NOMO-1 (cell line): Measurements from ENCODE around the gene TEX26.

Source experiments
- DNase-seq, 2 experiments: peaks; one replicate each; lab custom pipeline; 2025; ENCODE audit not compliant: unreplicated experiment in 2 of 2; lab: John Stamatoyannopoulos, UW

TEX26 gene

DNA sequence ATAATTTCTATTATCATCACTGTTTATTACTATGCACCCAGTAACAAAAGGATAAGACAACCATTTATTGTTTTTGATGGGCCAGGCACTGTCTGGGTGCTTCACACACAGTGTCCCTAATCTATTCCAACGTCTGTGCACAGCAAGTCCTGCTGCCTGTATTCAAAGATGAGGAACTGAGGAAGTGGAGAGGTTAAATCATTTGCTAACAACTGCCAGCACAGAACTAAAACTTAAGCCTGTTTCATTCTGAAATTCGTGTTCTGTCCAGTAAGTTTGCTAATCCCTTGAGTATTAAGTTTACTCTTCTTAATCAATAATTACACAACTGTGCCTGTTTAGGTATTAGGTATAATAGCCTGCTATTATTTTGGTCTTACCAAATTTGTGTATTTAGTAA lies 41.9 kb downstream of the TEX26 start:
- DNase-seq, result no peak

DNA sequence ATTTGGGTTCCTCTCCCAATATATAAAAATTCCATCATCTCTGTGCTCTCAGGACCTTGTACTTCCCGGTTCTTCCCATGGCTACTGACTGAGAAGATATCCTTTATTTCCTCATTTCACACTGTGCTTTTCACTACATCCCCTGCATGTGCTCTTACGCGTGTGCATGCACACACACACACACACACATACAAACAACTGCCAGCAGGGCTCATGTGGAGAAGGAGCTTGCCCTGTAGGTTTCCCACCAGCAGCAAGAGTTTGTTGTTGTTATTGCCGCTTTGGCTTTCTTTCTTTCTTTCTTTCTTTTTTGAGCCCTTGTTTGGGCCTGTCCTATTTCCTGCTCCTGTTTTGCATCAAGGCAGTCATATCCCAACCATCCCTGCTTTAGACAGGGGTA lies 43.6 kb downstream of the TEX26 start:
- DNase-seq, result no peak

DNA sequence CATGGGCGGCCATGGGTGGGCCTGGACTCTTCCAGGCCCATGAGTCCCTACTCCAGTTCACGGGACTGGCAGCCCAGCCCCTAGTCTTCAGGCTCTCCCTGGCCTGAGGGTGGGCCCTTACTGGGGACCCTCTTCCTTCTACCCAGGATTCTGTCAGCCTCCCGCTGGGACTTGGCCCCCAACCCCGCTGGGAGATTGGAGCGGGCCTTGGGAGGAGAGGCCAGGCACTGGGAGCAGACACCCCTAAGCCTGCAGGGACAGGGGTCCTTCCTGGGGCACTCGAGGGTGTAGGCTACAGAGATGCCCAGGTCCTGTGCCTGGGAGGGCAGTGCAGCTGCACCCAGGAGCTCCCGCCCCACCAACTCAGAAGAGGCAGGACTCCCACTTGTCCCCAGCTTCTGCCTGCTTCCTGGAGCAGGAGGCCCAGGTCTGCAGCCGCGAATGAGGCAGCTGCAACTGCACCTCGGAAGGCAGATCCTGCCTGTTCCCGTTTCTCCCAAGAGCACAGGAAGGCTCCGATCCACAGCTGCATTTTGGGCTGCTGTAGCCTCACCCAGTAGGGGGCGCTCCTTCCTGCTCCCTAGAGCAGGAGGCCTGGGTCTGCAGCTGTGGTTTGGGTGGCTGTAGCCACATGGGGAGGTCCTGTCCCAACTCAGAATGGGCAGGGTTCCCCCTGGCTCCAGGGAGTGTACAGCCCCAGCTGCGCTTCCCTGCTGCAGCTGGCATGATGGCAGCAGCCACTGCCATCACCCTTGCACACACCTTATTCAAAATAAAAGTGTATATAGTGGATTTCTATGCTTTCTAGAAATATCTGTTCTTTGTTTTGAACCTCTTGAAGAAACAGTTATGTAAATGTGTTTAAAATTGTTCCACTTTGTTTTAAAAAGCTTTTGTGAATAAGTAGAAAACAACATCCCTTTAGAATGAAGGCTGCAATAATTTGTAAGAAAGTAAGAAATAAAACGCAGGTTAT lies 46.8 kb downstream of the TEX26 start:
- DNase-seq, result peak in 1 of 2 experiments; percentile 25

DNA sequence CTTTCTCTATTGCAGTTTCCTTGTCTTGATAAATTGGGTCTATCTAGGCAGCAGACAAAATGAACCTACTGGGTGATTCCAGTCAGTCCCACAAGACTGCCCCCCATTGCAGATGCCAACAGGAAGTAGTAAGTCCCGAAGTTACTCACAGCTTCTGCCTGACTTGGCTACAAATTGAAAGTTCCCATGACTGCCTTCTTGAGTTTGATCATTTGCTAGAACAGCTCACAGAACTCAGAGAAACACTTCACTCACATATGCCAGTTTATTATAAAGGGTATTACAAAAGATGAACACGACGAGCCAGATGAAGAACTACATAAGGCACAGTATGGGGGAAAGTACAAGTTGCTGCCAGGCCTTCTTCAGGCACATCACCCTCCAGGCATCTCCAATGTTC lies 50.0 kb downstream of the TEX26 start:
- no peak for DNase-seq

DNA sequence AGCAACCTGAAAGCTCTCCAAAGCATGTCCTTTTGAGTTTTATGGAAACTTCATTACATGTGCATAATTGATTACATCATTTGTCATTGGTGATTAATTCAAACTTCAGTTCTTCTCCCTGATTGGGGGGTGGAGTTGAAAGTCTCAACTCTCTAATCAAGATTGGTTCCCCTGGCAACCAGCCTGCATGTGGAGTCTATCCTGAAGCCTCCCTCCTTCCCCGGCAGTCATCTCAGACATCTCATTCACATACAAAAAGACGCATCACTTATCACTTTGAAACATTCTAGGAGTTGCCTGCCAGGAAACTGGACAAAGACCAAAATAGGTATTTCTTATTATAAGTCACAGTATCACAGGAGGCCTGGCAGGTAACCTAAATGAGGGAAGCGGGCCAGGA lies 50.5 kb downstream of the TEX26 start:
- DNase-seq, result no peak

DNA sequence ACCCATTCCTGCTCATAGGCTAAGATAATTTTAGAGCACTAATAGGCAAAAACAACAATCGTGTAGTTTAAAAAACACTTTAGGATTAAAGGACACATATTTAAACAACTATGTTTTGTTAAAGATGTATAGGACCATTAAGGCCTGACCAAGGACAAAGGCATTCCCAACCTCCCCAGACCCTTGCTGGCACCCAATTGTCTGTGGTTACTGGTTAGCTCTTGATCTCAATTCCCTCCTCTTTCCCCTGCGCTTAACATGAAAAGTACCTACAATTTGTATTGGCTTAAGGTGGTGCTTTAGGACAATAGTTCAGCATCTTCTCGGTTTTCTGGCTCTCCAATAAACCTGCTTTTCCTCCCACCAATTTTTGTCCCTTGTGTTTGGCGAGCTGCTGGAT lies 51.0 kb downstream of the TEX26 start:
- no peak for DNase-seq

DNA sequence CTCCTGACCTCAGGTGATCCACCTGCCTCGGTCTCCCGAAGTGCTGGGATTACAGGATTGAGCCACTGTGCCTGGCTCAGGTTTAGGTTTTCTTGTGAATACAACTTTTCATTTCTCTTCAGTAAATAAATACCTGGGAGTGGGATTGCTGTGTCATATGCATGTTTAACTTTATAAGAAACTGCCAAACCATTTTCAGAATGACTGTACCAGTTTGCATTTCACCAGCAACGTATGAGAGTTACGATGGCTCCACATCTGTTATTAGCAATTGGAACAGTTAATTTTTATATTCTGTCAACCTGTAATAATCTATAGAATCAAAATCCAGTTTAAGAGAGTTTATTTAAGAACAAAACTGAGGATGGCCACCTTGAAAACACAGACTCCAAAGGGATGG lies 52.2 kb downstream of the TEX26 start:
- DNase-seq, result no peak

DNA sequence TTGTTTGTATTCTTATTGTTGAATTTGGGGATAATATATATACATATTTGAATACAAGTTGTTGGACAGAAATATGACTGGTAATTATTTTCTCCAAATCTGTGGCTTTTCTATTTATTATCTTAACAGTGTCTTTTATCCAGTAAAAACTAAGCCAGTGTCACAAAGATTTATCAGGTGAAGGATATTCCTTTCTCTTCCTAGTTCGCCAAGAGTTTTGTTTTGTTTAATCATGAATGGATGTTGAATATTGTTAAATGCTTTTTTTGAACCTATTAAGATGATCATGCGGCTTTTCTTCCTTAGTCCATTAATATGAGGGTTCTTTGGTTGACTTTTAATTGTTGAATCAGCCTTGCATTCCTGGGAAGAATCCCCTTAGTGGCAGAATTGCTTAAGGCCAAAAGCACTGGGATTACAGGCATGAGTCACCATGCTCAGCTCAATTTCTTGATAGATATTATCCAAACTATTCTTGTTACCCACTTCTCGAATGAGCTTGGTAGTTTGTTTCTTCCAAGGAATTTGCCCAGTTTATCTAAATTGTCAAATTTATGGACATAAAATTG lies 53.3 kb downstream of the TEX26 start:
- DNase-seq, result no peak

DNA sequence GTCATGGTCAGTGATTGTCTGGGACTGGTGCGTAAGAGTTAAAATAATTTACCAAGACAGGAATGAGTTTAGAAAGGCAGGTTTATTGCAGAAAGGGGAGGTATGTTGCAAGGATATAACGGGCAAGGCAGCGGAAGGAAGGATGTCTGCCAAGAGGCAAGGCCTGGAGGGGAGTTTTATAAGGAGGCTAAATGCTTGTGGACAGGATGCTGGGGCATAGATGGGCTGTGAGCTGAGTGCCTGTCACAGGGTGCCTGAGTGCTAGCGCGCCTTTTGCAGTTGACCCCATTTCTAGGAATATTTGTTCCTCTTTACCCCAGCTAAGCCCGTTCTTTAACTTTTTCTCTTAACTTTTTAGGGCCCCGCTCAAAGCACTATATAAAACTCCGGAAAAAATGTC lies 58.7 kb downstream of the TEX26 start:
- DNase-seq, result no peak

DNA sequence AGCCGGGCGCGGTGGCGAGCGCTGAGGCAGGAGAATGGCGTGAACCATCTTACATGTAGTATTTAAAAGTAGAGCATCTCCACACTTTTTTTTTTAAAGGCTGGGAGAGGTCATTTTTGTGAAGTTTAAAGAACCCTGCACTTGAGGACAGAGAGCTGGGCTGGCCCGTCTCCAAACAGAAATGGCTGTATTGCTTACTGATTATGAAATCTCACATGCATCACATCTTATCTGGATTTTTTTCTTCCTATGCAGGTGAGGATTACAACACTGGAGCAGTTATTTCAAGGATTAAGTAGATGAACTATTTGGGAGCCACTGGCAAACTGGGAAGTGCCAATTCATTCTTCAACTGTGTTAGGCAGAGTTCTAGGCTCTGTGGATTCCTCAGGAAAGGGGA lies 59.5 kb downstream of the TEX26 start:
- DNase-seq, result no peak

DNA sequence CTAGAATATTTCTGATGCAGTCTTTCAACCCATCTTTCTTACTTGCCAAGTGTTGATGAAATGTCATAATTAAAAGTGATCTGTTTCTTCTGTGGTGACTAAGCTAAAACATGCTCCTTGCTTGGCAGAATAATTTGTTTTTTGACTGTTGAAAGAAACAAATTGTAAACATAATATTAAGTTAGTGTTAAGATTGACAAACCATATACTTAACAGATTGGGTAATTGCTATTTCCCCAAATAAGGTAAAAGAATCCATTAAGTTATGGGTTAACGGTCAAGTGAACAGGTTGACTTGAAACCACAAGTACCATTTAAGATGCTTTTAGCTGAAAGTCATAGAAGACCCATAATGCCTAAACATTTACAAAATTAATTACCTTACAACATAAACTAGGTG lies 62.9 kb downstream of the TEX26 start:
- DNase-seq, result no peak

DNA sequence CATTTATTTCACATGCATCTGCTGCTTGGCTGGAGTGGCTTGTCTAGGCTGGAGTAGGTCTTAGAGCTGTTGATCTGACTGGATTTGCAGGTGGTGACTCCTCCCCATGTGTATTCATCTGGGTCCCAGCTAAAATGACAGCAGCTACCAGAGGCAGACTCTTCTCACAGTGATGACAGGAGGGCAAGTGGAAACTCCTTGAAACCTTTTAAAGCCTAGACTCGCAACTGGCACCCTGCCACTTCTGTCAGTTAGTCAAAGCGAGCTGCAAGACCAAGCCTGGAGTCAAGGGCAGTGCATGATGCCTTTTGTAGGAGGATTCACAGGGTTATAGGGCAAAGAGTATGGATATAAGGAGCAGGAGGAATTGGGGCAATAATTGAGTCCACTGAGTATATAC lies 65.2 kb downstream of the TEX26 start:
- DNase-seq, result no peak

DNA sequence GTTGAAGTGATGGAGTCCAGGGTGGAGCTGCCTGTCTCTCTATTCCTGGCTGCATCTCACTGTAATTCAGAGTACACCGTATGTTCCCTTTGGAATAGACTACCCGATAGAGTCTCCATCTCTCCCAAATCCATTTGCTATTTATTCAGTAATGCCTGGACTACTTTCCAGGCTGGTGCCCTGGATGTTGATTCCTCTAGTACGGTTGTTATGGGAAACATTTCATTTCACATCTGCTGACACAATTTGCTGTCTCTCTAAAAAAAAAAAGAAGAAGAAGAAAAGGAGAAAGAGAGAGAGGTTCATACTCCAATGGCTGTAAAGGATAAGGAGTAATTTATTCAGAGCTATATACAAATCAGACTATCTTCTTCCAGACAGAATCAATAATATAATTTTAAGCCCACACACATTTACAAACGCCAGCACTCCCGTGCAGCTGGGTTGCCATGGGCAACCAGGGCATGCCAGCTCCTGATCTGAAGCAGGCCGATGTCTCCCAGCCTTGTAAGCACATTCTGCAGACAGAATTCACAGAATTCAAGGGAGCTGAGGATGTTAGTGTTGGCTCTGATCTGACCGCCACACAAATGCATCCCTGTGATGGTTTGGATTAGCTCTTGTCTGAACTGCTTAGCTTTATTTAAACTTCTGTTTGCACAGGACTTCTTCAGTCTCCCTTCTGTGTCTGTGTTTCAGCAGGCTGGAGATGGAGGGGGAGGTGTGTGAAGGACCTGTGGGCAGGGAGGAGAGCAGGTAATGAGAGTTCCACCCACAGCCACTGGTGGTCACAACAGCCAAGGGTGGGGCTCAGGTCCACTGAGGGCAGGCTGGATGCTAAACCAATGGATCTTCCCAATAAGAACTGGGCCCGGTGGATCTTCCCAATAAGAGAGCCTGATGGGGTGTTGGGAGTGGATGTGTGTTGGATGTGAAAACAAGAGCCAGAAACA lies 66.0 kb downstream of the TEX26 start:
- DNase-seq, result no peak

DNA sequence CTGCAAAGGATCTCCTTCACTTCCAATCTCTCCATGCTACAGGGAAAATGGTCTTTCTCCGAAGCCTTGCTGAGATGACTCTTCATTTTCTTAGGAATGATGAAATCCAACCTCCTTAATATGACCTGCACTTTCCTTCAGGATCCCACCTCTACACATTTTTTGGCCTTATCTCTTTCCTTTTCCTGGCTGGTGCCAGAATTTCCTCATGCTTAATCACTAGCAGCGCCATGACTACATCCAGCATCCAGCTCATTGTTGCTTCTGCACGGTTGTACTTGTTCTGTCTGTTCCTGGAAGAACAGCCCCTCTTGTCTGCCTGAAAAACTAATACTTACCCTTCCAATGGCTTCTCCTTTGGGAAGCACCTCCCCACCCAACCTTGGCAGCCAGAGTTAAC lies 68.4 kb downstream of the TEX26 start:
- no peak for DNase-seq

DNA sequence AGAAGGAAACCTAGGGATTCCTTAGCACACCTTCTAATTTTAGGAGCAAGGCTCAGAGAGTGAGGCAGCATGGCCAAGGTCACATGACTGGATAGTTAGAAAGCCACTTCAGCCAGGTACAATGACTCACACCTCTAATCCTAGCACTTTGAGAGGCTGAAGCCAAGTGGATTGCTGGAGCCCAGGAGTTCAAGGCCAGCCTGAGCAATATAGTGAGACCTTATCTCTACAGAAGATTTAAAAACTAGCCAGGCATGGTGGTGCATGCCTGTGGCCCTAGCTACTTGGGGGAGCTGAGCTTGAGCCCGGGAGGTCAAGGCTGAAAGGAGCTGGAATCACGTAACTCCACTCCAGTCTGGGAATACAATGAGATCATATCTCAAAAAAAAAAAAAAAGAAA lies 69.2 kb downstream of the TEX26 start:
- no peak for DNase-seq

DNA sequence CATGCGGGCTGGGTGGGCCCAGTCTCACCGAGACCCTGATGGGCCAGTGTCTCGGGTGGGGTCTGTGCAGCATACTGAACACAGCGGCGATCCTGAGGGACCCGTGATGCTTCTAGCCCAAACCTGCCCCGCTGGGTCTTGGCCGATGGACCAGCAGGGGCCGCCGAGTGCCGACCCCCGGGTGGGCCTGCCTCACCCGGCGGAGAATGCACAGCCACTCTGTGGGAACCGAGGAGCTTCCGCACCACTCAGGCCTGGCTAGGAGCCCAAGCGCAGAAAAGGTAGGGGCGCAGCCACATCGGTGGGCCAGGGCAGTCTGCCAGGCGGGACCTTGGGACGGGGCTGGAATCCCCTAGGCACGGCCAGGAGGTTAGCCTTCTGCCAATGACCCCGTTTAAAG lies 72.6 kb downstream of the TEX26 start:
- DNase-seq, result no peak

DNA sequence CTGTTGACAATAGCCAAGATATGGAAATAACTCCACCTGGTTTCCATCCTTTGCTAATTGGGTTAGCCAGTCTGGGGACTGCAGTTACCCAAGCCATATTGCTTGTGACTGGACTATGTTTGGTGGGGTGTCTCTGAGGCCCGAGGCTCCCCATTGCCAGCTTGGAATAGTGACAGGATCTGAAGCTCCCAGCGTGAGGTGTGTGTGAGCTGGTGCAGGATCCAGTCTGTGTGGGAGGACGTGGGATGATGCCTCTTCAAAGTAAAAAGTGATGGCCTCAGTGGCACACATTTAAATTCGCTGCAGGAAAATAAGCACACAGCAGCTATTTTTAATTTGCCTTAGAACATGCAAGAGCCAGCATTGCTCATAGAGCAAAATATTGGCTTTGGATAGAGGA lies 75.0 kb downstream of the TEX26 start:
- DNase-seq, result no peak

DNA sequence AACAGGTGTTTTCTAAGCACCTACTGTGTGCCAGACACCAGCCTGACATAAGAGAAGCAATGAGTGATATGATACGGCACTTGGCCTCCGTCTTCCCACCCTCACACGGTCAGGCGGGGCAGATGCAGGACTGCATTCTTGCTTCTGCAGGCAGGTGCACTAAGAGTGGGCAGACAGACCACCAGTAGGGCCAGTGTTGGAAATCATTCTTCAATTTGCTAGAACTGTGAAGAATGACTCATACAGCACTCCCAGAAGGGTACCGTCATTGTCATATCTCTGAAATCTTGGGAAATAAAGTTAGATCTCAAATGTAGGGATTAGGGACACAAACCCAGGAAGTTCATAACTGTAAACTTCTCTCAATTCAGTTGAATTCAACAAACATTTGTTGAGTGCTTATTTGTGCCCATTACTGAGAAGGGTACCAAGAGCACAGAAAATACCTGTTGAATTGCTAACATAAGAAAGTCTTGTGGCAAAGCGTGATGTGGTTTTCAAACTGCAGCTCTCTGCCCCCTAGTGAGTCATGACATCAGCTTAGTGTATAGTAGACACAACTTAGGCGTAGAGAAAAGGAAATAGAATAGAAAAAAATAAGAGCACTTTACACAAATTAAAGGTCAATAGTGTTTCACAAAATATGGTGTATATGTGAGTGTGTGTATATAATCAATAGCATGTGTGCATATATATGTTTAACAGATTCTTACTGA lies 76.1 kb downstream of the TEX26 start:
- no peak for DNase-seq

DNA sequence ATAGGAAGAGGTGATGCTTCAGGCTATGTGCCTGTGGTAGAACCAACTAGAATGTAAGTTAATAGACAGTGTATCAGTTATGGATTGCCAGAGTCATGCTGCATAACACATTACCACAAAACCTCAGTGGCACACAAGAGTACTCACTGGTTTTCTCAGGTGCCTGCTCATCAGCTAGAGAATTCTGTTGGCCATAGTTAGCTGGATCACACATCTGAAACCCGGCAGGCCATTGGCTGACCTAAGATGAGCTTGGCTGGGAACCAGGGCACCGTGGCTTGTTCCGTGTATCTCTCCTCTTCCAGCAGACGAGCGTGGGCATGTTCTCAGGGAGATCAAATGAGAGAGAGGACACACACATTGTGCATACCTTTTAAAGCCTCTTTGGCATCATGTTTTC lies 76.7 kb downstream of the TEX26 start:
- no peak for DNase-seq

DNA sequence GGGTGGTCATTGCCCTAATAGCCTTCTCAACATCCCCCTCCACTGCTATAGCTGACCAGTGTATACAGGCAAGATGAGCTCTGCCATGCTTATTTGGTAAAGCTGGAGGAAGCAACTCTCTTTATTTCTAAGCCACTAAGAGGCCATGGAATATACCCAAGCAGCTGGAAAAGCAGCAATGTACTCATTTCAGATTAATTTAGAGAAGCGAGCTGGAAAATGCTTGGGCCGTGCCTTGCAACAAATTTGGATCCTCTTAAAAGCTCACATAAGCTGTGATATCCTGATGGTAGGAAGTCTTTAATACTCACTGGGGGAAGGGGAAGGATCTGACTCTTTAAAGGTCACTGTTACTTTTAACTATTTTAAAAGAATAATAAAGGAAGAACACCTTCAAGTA lies 77.8 kb downstream of the TEX26 start:
- DNase-seq, result no peak
